GM18517 (cell line): ENCODE results near the gene SUZ12.
"Not testable (repeated sequence)": the region's sequence is repeated elsewhere in the genome, so short reads cannot be mapped to it uniquely, and the experiment has no call there.

Experiments
- ATAC-seq: cut with Tn5 transposase; IDR thresholded peaks from one replicate; pipeline ENCODE4 v1.9.1; 2021; ENCODE audit warnings: mild to moderate bottlenecking, moderate library complexity; ENCODE audit not compliant: unreplicated experiment

The SUZ12 gene

GRCh38 chr17:31942396-31942795, 5.6 kb downstream of the SUZ12 start:
- ATAC-seq, result not testable (repeated sequence)

GRCh38 chr17:31951953-31952352, 15.1 kb downstream of the SUZ12 start:
- not testable (repeated sequence) for ATAC-seq

- not testable (repeated sequence) for ATAC-seq
Observed at GRCh38 chr17:31964131-31964530, 27.3 kb downstream of the SUZ12 start.

- no peak for ATAC-seq
Observed at GRCh38 chr17:31967648-31968047, 30.8 kb downstream of the SUZ12 start.

GRCh38 chr17:31970416-31970815, 33.6 kb downstream of the SUZ12 start:
- ATAC-seq, result not testable (repeated sequence)

GRCh38 chr17:31974269-31975071, 37.7 kb downstream of the SUZ12 start:
- ATAC-seq, result not testable (repeated sequence)

- ATAC-seq, result not testable (repeated sequence)
Observed at GRCh38 chr17:31975391-31975790, 38.6 kb downstream of the SUZ12 start.

- ATAC-seq, result not testable (repeated sequence)
Observed at GRCh38 chr17:31991821-31992220, 55.0 kb downstream of the SUZ12 start.

- no peak for ATAC-seq
Observed at GRCh38 chr17:31997005-31997404, 60.2 kb downstream of the SUZ12 start.

GRCh38 chr17:32006957-32007462, 70.2 kb downstream of the SUZ12 start, which contains the start of gene LRRC37B:
Gene LRRC37B, plus strand, starts transcription at chr17:32007383. Its CDS starts 14,010 bp downstream, at chr17:32021393.
- ATAC-seq, result no peak

- ATAC-seq, result no peak
Observed at GRCh38 chr17:32007463-32008298, 70.9 kb downstream of the SUZ12 start.

- ATAC-seq, result no peak
Observed at GRCh38 chr17:32009262-32009542, 72.4 kb downstream of the SUZ12 start.

GRCh38 chr17:32010114-32010513, 73.3 kb downstream of the SUZ12 start:
- no peak for ATAC-seq

GRCh38 chr17:32015245-32016013, 78.6 kb downstream of the SUZ12 start:
- ATAC-seq, result no peak

GRCh38 chr17:32016231-32016630, 79.4 kb downstream of the SUZ12 start:
- ATAC-seq, result no peak

- no peak for ATAC-seq
Observed at GRCh38 chr17:32019228-32019627, 82.4 kb downstream of the SUZ12 start.

GRCh38 chr17:32020943-32021614, 84.3 kb downstream of the SUZ12 start:
- ATAC-seq, result no peak

- no peak for ATAC-seq
Observed at GRCh38 chr17:32021615-32021955, 84.8 kb downstream of the SUZ12 start.

GRCh38 chr17:32022554-32022953, 85.7 kb downstream of the SUZ12 start:
- not testable (repeated sequence) for ATAC-seq

GRCh38 chr17:32027271-32027670, 90.5 kb downstream of the SUZ12 start:
- ATAC-seq, result not testable (repeated sequence)

GRCh38 chr17:32033223-32033622, 96.4 kb downstream of the SUZ12 start:
- ATAC-seq, result no peak
